ENCODE results near the gene C14orf119.
"Not testable (repeated sequence)": the region's sequence is repeated elsewhere in the genome, so short reads cannot be mapped to it uniquely, and the experiment has no call there.

C14orf119 gene

GRCh38 chr14:23089498-23090253 is 5.6 kb upstream of the C14orf119 start:
- DNase-seq (ENCODE audit: low spot score) = no peak

GRCh38 chr14:23090254-23090636 is 5.1 kb upstream of the C14orf119 start:
- DNase-seq (ENCODE audit: low spot score) = no peak

- DNase-seq (ENCODE audit: low spot score) = no peak
These were observed 3.7 kb upstream of the C14orf119 start for GRCh38 chr14:23091294-23092225.

GRCh38 chr14:23093104-23093503 is 2.2 kb upstream of the C14orf119 start:
- no peak for DNase-seq (ENCODE audit: low spot score)

GRCh38 chr14:23093526-23093925 is 1.8 kb upstream of the C14orf119 start:
- no peak for DNase-seq (ENCODE audit: low spot score)

- DNase-seq (ENCODE audit: low spot score) = no peak
These were observed 1.2 kb upstream of the C14orf119 start for GRCh38 chr14:23093991-23094665.

- DNase-seq (ENCODE audit: low spot score) = peak; percentile 91
These were observed 574 bp upstream of the C14orf119 start, which contains the start of gene ACIN1 for GRCh38 chr14:23094666-23095195. TSS of gene ACIN1 (minus strand) at chr14:23095136. CDS start at chr14:23095112, 24 bp downstream.

- DNase-seq (ENCODE audit: low spot score) = peak; percentile 73
These were observed 2.5 kb downstream of the C14orf119 start for GRCh38 chr14:23097786-23098185.

- peak; percentile 43 for DNase-seq (ENCODE audit: low spot score)
These were observed 4.0 kb downstream of the C14orf119 start for GRCh38 chr14:23099212-23099861.

GRCh38 chr14:23101213-23101970 is 6.1 kb downstream of the C14orf119 start:
- no peak for DNase-seq (ENCODE audit: low spot score)

GRCh38 chr14:23101986-23102625 is 6.8 kb downstream of the C14orf119 start:
- no peak for DNase-seq (ENCODE audit: low spot score)

GRCh38 chr14:23102801-23103200 is 7.5 kb downstream of the C14orf119 start:
- no peak for DNase-seq (ENCODE audit: low spot score)

- DNase-seq (ENCODE audit: low spot score) = no peak
These were observed 8.3 kb downstream of the C14orf119 start for GRCh38 chr14:23103581-23103980.

- DNase-seq (ENCODE audit: low spot score) = no peak
These were observed 8.8 kb downstream of the C14orf119 start for GRCh38 chr14:23104070-23104590.

GRCh38 chr14:23104591-23105347 is 9.5 kb downstream of the C14orf119 start, which contains the start of gene CIROP:
TSS of gene CIROP (minus strand) at chr14:23104989. CDS start at chr14:23104920, 69 bp downstream.
- no peak for DNase-seq (ENCODE audit: low spot score)

- DNase-seq (ENCODE audit: low spot score) = no peak
These were observed 10.1 kb downstream of the C14orf119 start for GRCh38 chr14:23105348-23105824.

- DNase-seq (ENCODE audit: low spot score) = no peak
These were observed 11.4 kb downstream of the C14orf119 start for GRCh38 chr14:23106747-23107045.

GRCh38 chr14:23107620-23108019 is 12.3 kb downstream of the C14orf119 start:
- DNase-seq (ENCODE audit: low spot score) = not testable (repeated sequence)

GRCh38 chr14:23108169-23108568 is 12.9 kb downstream of the C14orf119 start:
- not testable (repeated sequence) for DNase-seq (ENCODE audit: low spot score)

Measured in hematopoietic multipotent progenitor cell treated with erythropoietin and hydrocortisone succinate and interleukin-3 and kit ligand, for 17 days (in vitro differentiated cells).